ENCODE measurements around the gene ADARB2. TPM values are rescaled to one million over a fixed set of nuclear protein-coding genes. Genes with fewer than 3 reads are reported as not detected.

Gene ADARB2
- total RNA-seq, 4 donors from 2014 or later, result 0.13 to 6.1 (median 0.57) TPM

GRCh38 chr10:1679821-1680650 is 57.3 kb downstream of the ADARB2 start:
- DNase-seq (ENCODE audit: low spot score) (no peak), ATAC-seq (ENCODE audit: low FRiP score) (no peak)
- TF ChIP-seq, protein P1, sequence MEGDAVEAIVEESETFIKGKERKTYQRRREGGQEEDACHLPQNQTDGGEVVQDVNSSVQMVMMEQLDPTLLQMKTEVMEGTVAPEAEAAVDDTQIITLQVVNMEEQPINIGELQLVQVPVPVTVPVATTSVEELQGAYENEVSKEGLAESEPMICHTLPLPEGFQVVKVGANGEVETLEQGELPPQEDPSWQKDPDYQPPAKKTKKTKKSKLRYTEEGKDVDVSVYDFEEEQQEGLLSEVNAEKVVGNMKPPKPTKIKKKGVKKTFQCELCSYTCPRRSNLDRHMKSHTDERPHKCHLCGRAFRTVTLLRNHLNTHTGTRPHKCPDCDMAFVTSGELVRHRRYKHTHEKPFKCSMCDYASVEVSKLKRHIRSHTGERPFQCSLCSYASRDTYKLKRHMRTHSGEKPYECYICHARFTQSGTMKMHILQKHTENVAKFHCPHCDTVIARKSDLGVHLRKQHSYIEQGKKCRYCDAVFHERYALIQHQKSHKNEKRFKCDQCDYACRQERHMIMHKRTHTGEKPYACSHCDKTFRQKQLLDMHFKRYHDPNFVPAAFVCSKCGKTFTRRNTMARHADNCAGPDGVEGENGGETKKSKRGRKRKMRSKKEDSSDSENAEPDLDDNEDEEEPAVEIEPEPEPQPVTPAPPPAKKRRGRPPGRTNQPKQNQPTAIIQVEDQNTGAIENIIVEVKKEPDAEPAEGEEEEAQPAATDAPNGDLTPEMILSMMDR (IDR thresholded peaks at IDR 0.05), result no peak

GRCh38 chr10:1678084-1678483 is 59.2 kb downstream of the ADARB2 start:
- no peak for ATAC-seq (ENCODE audit: low FRiP score)
- TF ChIP-seq, protein P1 (IDR thresholded peaks at IDR 0.05), result no peak
- DNase-seq (ENCODE audit: low spot score), result no peak

GRCh38 chr10:1677307-1677939 is 59.9 kb downstream of the ADARB2 start:
- TF ChIP-seq, protein P1 (IDR thresholded peaks at IDR 0.05), result no peak
- DNase-seq (ENCODE audit: low spot score) (no peak), ATAC-seq (ENCODE audit: low FRiP score) (no peak)

DNA sequence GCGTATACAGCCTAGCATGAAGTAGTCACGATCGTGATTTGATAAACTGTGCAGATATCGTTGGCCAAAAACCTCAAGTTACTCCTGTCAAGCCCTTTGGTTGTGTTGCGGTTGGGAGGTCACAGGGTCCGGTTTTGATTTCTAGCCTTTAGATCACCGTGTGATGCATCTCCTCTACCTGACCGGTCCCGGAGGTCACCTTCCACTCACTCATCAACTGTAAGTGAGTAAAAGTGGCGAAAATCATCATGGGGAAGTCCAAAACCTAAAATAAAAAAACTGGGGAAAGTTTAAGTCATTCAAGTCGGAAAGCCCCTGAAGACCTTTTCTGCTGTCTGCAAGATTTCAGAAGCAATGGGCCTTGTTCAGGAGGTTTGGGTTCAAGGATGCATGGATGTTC is 62.8 kb downstream of the ADARB2 start:
- TF ChIP-seq, protein P1 (IDR thresholded peaks at IDR 0.05), result no peak
- no peak for ATAC-seq (ENCODE audit: low FRiP score)
- no peak for DNase-seq (ENCODE audit: low spot score)

DNA sequence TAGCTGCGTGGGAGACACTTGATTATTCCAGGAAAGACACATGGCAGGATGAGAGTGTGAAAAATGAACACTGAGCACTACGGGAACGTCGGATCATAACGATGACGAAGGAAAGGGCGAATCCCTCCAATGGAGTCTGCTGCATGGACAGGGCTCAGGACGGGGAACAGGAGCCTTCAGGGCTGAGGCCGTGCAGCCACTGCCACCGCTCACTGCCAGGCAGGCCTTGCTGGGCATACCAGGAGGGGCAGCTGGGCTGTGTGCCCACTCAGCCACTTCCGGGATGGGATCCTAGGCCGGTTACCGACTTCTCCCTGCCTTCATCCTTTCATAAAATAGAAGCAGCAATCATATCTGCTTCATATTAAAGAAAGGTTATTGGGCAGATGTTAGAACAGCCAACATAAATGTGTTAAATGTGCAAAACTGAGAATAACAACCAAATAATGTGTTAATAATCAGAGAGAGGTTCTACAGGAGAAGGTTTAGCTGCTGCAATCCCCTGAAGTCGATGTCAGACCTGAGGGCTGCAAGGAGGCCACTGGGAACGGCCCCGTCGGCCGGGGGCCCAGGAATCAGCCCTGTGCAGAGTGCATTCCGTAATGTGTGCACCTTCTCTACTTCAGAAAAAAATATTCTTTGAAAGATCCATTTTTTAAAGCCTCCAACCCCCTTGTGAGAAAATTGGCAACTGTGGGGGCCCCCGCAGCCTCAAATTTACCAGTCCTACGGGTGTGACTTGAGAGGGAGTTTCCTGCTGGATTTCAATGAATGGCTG is 63.6 kb downstream of the ADARB2 start:
- no peak for DNase-seq (ENCODE audit: low spot score)
- TF ChIP-seq, protein P1 (IDR thresholded peaks at IDR 0.05), result no peak
- ATAC-seq (ENCODE audit: low FRiP score), result no peak

DNA sequence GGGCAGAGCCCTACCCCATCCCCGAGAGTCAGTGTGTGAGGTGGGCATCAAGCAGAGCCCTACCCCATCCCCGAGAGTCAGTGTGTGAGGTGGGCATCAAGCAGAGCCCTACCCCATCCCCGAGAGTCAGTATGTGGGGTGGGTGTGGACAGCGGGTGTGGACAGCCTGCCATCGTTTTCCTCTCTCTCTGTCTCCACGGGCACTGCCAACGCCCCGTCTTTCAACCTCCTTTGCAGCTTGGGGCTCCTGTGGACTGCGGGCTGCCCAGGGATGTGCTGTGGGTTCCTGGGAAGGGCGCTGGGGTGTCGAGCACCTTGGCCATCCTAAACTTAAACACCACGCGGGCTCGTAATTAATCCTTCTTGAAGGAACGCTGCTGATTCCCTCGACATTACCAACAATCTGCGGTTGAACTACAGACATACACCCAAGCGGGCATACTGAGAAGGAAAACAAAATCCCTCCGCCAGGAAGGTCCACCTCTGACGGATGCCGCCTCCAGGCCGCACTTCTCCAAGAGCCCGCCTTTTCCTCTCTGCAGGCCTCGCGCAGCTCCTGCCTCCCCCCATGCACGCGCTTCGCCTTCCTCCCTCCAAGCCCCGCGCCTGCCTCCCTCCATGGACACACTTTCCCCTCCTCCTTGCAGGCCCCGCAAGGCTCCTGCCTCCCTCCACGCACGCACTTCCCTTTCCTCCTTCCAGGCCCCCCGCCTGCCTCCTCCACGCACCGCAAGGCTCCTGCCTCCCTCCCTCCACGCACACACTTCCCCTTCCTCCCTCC is 65.1 kb downstream of the ADARB2 start:
- DNase-seq (ENCODE audit: low spot score) (no peak), ATAC-seq (ENCODE audit: low FRiP score) (no peak)
- TF ChIP-seq, protein P1 (IDR thresholded peaks at IDR 0.05), result no peak
